Activated CD4-positive, CD25-positive, alpha-beta regulatory T cell (primary cell): Measurements from ENCODE around the gene HPDL.
"Not testable (repeated sequence)": the region's sequence is repeated elsewhere in the genome, so short reads cannot be mapped to it uniquely, and the experiment has no call there.

Experiments
- DNase-seq, 4 experiments: peaks; one replicate each; lab custom pipeline; 2025; lab: John Stamatoyannopoulos, UW

The HPDL gene

DNA sequence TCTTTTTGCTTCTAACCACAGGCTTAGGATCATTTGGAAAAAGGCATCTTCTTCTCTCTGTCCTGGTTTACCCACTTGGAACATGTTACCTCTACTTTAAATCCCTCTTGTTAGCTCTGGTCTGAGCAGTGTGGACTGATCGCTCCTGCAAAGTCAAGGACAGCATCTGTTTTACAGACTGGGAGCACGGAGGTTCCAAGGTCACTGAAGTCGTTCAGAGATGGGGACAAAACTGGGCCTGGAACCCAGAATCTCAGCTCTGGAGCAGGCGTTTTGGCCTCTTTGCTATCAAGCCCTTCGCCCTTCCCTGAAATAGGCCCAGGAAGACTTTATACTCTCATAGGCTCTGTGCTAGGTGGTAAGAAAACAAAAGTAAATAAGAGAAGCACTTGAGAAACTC is 24.8 kb downstream of the HPDL start:
- DNase-seq: no peak

GRCh38 chr1:45353685-45354084 is 27.0 kb downstream of the HPDL start:
- no peak for DNase-seq

DNA sequence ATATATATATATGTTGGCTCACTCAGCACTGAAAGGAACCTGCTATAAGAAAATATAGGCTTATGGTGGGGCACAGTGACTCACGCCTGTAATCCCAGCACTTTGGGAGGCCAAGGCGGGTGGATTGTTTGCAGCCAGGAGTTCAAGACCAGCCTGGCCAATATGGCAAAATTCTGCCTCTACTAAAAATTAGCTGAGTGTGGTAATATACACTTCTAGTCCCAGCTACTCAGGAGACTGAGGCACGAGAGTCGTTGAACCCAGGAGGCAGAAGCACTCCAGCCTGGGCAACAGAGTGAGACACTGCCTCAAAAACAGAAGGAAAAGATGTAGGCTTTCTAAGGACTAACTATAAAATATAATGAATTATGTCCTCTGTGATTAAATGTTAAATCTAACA is 28.1 kb downstream of the HPDL start:
- no peak for DNase-seq

GRCh38 chr1:45355683-45356082 is 29.0 kb downstream of the HPDL start:
- DNase-seq: no peak

DNA sequence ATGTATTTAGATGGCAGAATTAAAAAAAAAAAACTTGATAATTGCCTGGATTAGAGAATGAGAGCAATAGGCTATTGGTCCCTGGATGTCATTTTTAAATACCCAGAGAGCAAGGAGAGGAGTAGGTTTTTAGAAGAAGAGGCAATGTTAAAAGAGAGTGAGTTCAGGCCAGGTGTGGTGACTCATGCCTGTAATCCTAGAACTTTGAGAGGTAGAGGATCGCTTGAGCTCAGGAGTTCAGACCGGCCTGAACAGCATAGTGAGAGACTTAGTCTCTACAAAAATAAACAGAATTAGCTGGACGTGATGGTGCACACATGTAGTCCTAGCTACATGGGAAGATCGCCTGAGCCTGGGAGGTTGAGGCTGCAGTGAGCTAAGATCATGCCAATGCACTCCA is 29.5 kb downstream of the HPDL start:
- DNase-seq: no peak

GRCh38 chr1:45359882-45360513 is 33.3 kb downstream of the HPDL start:
- DNase-seq: peak in 3 of 4 experiments; percentile 11 to 26 (median 18)

GRCh38 chr1:45360981-45361380 is 34.3 kb downstream of the HPDL start:
- DNase-seq: not testable (repeated sequence)

DNA sequence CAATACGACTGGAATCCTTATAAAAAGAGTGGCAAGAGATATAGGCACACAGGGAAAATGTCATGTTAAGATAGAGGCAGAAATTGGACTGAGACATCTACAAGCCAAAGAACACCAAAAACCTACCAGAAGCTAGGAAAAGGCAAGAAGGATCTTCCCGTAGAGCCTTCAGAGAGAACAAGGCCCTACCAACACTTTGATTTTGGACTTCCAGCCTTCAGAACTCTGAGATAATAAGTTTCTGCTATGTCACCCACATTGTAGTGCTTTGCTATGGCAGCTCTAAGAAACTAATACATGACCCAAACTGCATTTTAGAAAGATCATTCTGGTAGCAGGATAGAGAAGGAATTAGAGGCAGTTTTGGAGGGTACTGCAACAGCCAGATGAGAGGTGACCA is 37.6 kb downstream of the HPDL start:
- no peak for DNase-seq

GRCh38 chr1:45365051-45365450 is 38.4 kb downstream of the HPDL start:
- no peak for DNase-seq

- no peak for DNase-seq
Measured at GRCh38 chr1:45370575-45370974, 43.9 kb downstream of the HPDL start.

DNA sequence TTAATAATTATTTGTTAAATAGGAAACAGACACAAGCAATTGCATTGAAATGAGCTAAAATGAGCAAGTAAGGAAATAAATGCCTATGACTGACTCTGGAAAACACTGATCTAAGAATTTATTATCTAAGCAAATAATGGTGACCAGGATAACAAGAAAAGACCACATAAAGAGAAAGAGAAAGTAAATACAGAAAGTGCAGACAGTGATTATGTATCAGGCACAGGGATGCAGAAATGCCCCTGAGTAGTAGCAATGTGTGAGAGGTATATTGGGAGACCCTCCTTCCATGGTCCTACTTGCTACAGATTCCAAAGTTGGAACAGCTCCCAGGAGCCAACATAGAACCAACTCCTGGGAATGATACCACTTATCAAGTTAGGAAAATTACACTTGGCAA is 46.9 kb downstream of the HPDL start:
- DNase-seq: no peak

DNA sequence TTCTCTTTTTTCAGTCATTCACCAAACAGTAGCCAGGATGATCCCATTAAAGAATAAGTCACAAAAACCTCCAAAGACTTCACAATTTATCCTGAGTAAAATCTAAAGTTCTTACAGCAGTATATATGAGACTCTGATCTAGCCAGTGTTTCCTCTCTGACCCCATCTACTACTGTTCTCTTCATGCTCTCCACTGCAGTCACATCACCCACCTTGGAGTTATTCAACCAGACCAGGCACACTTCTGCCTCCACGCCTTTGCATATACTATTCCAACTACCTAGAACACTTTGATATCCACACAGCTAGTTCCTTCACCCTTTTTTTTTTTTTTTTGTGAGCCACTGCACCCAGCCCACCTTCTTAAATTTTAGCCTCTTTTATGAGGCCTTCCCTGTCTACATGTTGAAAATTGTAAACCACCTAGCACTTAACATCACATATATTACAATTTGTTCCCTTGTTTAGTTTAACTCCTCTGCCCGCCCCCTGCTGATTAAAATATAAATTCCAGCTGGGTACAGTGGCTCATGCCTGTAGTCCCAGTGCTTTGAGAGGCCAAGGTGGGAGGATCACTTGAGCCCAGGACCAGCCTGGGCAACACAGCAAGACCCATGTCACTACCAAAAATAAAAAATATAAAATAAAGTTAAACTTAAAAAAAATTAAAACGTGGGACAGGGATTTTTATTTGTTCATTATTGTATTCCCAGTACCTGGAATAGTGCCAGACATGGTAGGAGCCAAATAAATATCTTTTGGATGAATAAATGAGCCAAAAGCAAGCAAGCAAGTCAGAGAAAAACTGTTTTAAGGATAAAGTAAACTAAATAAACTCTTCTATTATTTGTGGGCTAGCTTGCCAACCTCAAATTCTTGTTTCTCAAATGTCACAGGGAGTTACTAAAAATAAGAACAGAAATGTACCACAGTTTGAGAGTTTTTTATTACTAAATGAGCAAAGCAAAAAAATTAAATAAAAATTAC is 48.7 kb downstream of the HPDL start:
- no peak for DNase-seq

- DNase-seq: no peak
Measured at GRCh38 chr1:45378184-45378583, 51.5 kb downstream of the HPDL start.
